GM18502 (cell line): Measurements from ENCODE around the gene TTLL1.
"Not testable (repeated sequence)": the region's sequence is repeated elsewhere in the genome, so short reads cannot be mapped to it uniquely, and the experiment has no call there.

ENCODE experiments used
- ATAC-seq: cut with Tn5 transposase; IDR thresholded peaks from one replicate; pipeline ENCODE4 v1.9.1; 2021; ENCODE audit warnings: mild to moderate bottlenecking; ENCODE audit not compliant: unreplicated experiment, poor library complexity

TTLL1 gene

DNA sequence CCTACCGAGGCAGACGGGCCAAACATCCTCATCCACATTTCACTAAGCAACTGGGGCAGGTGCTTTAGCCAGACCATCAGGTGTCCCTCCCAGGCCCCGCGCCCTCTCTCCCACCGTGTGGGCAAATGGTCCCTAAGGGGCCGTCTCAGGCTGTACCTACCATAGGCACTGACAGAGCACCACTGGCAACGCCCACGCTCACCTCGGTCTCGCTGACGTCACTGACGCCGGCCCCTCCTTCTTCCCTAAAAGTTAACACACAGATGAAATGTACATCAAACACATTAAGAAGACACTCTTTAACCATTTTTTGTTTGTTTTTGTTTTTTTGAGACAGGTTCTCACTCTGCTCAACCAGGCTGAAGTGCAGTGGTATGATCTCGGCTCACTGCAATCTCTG is 9.4 kb downstream of the TTLL1 start:
- no peak for ATAC-seq

DNA sequence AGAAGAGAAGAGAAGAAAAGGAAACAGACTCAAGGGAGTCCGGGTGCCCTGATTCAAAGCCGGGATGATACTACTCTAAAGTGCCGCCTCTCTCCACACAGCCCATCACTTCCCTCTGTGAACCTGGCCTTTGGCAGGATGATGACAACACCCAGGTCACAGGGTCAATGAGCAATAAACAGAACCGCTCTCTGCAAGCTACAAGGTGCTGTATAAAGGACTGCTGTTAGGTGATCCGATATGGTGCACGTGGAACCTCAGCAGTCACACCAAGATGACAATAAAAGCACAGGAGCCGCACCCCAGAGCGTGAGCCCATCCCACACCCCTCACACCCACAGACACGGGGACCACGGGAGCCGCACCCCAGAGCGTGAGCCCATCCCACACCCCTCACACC is 10.7 kb downstream of the TTLL1 start:
- ATAC-seq: no peak

DNA sequence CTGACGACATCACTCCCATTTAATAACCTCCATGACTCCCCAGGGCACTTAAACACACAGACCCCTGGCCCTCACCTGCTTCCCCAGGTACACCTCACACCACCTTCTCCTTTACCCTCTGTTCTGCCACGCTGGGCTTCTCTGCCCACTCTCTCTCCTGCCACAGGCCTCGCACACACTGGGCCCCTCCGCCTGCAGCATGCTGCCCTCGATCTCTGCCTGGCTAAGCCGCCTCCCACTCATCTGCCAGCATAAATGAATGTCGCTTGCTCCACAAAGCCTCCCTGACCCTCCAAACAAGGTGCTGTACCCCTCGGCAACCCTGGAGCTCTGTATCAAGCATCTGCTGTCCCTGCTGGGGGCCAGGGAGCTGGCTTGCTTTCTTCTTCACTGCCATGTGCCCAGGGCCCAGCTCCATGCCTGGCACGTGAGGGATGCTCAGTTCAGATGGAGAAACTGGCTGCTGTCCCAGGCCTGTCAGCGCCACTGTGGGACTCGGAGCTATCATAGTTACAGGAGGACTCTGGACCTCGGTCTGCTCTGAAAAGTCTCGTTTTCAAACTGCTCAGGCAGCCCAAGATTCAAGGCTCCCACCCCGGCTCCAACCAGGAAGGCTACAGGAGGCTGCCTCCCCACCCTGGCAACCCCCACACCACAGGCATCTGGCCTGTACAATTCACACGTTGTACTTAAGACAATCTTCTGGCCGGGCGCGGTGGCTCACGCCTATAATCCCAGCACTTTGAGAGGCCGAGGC is 11.9 kb downstream of the TTLL1 start:
- no peak for ATAC-seq

DNA sequence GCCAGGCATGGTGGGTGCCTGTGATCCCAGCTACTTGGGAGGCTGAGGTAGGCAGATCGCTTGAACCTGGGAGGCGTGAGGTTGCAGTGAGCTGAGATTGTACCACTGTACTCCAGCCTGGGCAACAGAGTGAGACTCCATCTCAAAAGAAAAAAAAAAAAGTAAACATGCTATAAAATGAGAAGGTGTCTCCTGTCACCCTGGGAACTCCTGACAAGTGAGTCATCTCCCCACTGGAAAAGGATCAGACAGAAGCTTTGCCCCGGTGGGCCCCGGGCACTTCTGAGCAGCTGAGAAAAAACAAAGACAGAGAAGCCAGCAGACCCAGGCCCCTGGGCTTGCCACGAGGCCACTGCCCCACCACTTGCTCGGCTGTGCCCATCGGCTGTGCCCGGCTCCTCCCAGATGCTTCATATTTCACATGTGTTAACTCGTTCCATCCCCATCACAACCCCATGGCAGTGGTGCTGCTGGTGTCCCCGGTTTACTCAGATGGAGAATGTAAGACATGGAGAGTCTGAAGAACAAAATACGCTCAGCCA is 22.3 kb downstream of the TTLL1 start:
- no peak for ATAC-seq

- no peak for ATAC-seq
Observed at GRCh38 chr22:43066134-43066533, 23.1 kb downstream of the TTLL1 start.

DNA sequence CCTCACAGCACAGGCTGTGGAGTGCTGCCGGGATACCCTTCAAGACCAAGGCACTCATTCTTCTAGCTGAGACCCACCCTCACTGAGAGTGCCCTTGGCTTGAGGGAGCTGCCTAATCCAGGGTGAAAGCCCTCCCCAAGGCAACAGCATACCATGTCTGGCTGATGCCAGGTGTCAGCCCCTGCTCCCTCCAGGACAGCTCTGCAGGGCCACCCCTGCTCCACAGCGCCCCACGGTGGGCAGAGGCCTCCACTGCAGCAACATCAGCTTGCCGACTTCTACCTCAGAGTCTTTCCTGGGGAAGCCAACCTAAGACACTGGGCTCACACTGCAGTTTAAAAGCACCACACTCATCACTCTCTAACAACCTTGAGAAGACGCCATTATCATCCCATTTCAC is 29.0 kb downstream of the TTLL1 start:
- ATAC-seq: no peak

GRCh38 chr22:43057641-43058040 is 31.6 kb downstream of the TTLL1 start:
- no peak for ATAC-seq

DNA sequence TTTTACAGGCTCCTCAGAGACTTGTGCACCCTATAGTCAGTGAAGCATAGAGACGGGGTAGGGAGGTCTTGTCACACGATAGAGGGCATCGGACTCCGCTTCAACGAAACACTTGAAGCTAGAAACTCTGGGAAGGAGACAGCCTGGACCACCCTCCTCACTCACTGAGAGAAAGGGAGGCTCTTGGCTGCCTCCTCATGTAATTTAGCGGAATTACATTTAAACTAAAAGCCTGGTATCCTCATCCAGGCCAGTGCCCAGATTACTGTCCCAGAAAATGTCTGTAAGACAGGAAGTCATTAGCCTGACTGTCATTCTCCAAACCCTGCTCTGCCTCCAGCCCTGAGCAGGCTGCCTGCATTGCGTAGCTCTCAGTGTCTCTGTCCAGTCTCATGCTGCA is 36.0 kb downstream of the TTLL1 start:
- ATAC-seq: no peak

DNA sequence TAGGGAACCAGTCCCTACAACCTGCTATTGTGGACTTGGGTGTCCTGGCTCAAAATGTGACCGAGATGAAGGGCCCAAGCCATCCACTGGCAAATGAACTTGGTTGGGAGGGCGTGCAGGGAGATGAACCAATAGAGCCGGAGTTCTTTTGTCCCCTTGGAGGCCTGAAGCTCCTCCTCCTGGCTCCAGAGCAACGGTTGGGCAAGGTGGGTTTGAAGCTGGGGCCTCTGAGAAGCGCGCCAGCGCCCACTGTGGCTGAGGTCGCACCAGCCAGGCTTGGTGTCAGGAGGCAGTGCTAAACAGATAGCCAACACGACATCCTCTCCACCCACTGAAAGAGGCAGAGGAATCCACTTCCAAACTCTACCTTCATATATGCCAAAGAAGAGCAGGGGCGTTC is 38.2 kb downstream of the TTLL1 start:
- ATAC-seq: no peak

DNA sequence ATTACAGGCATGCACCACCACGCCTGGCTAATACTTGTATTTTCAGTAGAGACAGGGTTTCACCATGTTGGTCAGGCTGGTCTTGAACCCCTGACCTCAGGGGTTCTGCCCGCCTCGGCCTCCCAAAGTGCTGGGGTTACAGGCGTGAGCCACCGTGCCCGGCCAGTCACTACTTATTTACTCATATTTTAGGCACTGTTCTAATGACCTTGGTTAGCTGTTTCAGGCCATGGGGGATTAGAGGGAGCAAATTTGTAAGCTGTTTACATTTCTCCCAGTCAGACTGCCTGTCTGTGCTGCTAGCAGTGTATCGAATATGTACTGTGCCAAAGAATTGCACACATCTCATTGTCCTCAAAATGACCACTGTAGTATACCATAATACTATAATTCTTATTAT is 41.6 kb downstream of the TTLL1 start:
- ATAC-seq: no peak

DNA sequence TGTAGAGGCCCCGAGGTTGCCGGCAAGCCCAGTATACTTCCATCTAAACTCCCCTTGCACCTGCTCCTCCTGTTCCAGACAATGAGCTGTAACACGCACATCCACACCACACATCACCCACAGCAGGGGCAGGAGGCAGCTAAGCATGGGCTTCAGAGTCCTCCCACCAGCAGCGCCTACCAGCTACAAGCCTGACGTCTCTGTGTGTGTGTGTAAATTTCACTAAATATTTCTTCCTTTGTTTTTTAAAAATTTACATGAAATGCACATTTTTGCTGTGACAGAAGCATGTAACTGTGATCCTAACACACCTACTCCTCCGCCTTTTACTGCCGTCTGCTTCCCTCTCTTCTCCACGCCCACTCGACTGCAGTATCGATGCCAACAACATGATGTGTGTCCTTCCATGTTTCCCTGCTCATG is 44.9 kb downstream of the TTLL1 start:
- ATAC-seq: no peak

- ATAC-seq: no peak
Observed at GRCh38 chr22:43042101-43042780, 47.0 kb downstream of the TTLL1 start.

- ATAC-seq: no peak
Observed at GRCh38 chr22:43039800-43040199, 49.4 kb downstream of the TTLL1 start.

DNA sequence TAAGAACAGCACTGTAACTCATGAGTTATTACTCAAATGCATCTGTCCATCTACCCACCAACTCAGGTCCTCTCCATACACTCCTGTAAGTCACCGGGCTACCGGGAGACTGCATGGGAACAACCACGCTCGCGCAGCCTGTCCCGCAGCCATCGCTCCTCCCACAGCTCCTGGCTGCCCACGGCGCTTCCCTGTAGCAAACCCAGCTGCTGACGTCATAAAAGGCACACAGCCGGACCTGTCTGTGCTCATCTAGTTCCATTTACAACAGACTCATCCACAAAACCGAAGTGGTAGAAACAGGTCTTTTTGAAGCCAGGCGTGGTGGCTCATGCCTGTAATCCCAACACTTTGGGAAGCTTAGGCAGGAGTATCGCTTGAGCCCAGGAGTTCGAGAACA is 50.9 kb downstream of the TTLL1 start:
- ATAC-seq: no peak

- ATAC-seq: no peak
Observed at GRCh38 chr22:43036282-43036829, 52.8 kb downstream of the TTLL1 start.

- no peak for ATAC-seq
Observed at GRCh38 chr22:43035250-43035649, 53.9 kb downstream of the TTLL1 start.

DNA sequence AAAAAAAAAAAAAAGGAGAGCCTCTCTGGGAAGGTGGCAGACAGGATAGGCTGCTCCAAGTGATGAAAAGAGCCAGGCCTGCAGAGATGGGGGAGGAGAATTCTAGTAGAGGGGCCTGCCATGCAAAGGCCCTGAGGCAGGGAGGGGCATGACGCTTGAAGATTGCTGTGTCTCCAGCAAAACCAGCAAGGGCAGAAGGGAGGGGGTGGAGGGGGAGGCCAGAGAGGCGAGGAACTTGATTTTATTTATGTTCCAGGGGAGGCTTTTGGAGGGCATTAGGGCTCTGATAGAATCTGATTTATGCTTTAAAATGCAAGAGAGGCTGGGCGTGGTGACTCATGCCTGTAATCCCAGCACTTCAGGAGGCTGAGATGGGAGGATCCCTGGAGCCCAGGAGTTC is 57.6 kb downstream of the TTLL1 start:
- ATAC-seq: no peak

DNA sequence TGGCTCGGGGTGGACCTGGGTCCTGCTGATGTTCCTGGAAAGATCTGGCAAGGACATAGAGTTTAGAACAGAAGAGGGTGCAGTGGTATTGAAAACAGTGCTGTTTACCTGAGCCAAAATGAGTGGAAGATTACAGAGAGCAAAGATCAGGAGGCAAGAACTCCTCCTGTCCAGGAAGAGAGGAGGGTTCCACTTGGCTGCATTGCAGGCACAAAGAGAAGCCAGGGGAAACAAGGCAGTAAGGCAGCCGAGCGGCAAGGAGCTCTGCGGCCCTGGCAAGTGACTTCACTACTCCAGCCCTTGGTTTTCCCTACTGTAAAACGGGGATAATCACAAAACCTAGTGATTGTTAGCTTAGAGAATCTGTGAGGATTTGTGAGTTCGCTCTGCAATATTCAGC is 70.6 kb downstream of the TTLL1 start:
- ATAC-seq: no peak

GRCh38 chr22:43017525-43018460 is 71.4 kb downstream of the TTLL1 start:
- no peak for ATAC-seq

- ATAC-seq: not testable (repeated sequence)
Observed at GRCh38 chr22:43016150-43016549, 73.0 kb downstream of the TTLL1 start.
